Activated CD4-positive, alpha-beta memory T cell treated with anti-CD3 and anti-CD28 coated beads, Interleukin-2, amount 10 ng/mL, durations not matched to agents 7 days and 5 days (primary cell): ENCODE measurements around the gene PHACTR1. TPM values are rescaled to one million over a fixed set of nuclear protein-coding genes. Genes with fewer than 3 reads are reported as not detected.

Experiments used
- CTCF ChIA-PET: fragments of 350-600 bp; sonication (Branson Sonifier 250); formaldehyde crosslinking; loops from one replicate; lab custom pipeline; 2021; ENCODE audit warnings: antibody characterized with exemption, inconsistent platforms; lab: Charles Lee
- POLR2A ChIA-PET: fragments of 350-600 bp; sonication (Branson Sonifier 250); formaldehyde crosslinking; loops from one replicate; lab custom pipeline; 2021; ENCODE audit warnings: antibody characterized with exemption; lab: Charles Lee
- DNase-seq: peaks from one replicate; pipeline ENCODE4 v3.0.0-alpha.2; 2020
- H3K27ac Mint-ChIP-seq: one replicate; pipeline ENCODE4 v1.8.0; 2021; ENCODE audit warnings: mild to moderate bottlenecking, mixed read lengths
- H3K27me3 Mint-ChIP-seq: one replicate; pipeline ENCODE4 v1.8.0; 2021; ENCODE audit warnings: mixed read lengths
- H3K36me3 Mint-ChIP-seq: one replicate; pipeline ENCODE4 v1.8.0; 2021; ENCODE audit warnings: low read depth, mixed read lengths
- H3K4me1 Mint-ChIP-seq: one replicate; pipeline ENCODE4 v1.8.0; 2021; ENCODE audit warnings: mixed read lengths
- H3K4me3 Mint-ChIP-seq: one replicate; pipeline ENCODE4 v1.8.0; 2021; ENCODE audit warnings: mild to moderate bottlenecking, mixed read lengths
- H3K9me3 Mint-ChIP-seq: one replicate; pipeline ENCODE4 v1.8.0; 2021; ENCODE audit warnings: mixed read lengths
- total RNA-seq, 2 experiments: library from RNA; stranded (reverse); gene quantifications; one replicate each; pipeline ENCODE4 v1.2.3, GENCODE V29; 2021

PHACTR1 gene
- total RNA-seq, 2 experiments from 2014 or later: 0.33 to 0.53 TPM

GRCh38 chr6:13285705-13286104 lies 569.1 kb downstream of the PHACTR1 start:
- Mint-ChIP-seq H3K36me3 (peaks cover 36% of the 10 kb centered on the region), H3K27me3 (no peaks in the 10 kb centered on the region), H3K4me1 (peaks cover 2% of the 10 kb centered on the region), H3K4me3 (no peak overlapping the region), H3K27ac (no peak overlapping the region), H3K9me3 (peaks cover 20% of the 10 kb centered on the region)
- no peak for DNase-seq
- ChIA-PET CTCF (no interaction called here), POLR2A (no interaction called here)

GRCh38 chr6:13286181-13286580 lies 569.6 kb downstream of the PHACTR1 start:
- H3K27me3 Mint-ChIP-seq: no peaks in the 10 kb centered on the region
- H3K4me1 Mint-ChIP-seq: peaks cover 2% of the 10 kb centered on the region
- DNase-seq: no peak
- peaks cover 36% of the 10 kb centered on the region for H3K36me3 Mint-ChIP-seq
- peaks cover 20% of the 10 kb centered on the region for H3K9me3 Mint-ChIP-seq
- ChIA-PET POLR2A (no interaction called here), CTCF (no interaction called here)
- no peak overlapping the region for H3K27ac Mint-ChIP-seq
- no peak overlapping the region for H3K4me3 Mint-ChIP-seq

GRCh38 chr6:13287104-13287503 lies 570.5 kb downstream of the PHACTR1 start:
- POLR2A ChIA-PET: interaction anchor here (1.1 kb wide), 1 partner anchor 41 kb away, joined by 3 read pairs; the partner anchor contains the start of gene TBC1D7
- Mint-ChIP-seq H3K4me1 (peaks cover under 1% of the 10 kb centered on the region), H3K9me3 (peaks cover 20% of the 10 kb centered on the region), H3K4me3 (no peak overlapping the region), H3K36me3 (peaks cover 36% of the 10 kb centered on the region), H3K27ac (no peak overlapping the region), H3K27me3 (no peaks in the 10 kb centered on the region)
- CTCF ChIA-PET: no interaction called here
- no peak for DNase-seq

- Mint-ChIP-seq H3K9me3 (peaks cover 20% of the 10 kb centered on the region), H3K27ac (no peak overlapping the region), H3K36me3 (peaks cover 43% of the 10 kb centered on the region), H3K4me3 (no peak overlapping the region), H3K27me3 (no peaks in the 10 kb centered on the region), H3K4me1 (no peaks in the 10 kb centered on the region)
- ChIA-PET POLR2A (interaction anchor here (1.1 kb wide), 1 partner anchor 40 kb away, joined by 3 read pairs; the partner anchor contains the start of gene TBC1D7), CTCF (interaction anchor here (0.8 kb wide), 1 partner anchor 9 kb away, joined by 4 read pairs; no protein-coding TSS in a partner anchor)
- peak; percentile 5 for DNase-seq
Observed at GRCh38 chr6:13288481-13288880, 571.9 kb downstream of the PHACTR1 start.

- H3K27ac Mint-ChIP-seq: no peak overlapping the region
- CTCF ChIA-PET: interaction anchor here (0.8 to 1.1 kb wide), 2 partner anchors 8 to 14 kb away, joined by 3 to 4 read pairs; no protein-coding TSS in a partner anchor
- POLR2A ChIA-PET: no interaction called here
- peaks cover 46% of the 10 kb centered on the region for H3K36me3 Mint-ChIP-seq
- peaks cover 20% of the 10 kb centered on the region for H3K9me3 Mint-ChIP-seq
- no peaks in the 10 kb centered on the region for H3K27me3 Mint-ChIP-seq
- H3K4me3 Mint-ChIP-seq: no peak overlapping the region
- H3K4me1 Mint-ChIP-seq: no peaks in the 10 kb centered on the region
- no peak for DNase-seq
Observed at GRCh38 chr6:13288969-13289391, 572.4 kb downstream of the PHACTR1 start.

GRCh38 chr6:13289789-13290318 lies 573.3 kb downstream of the PHACTR1 start:
- H3K27ac Mint-ChIP-seq: no peak overlapping the region
- POLR2A ChIA-PET: no interaction called here
- peaks cover 55% of the 10 kb centered on the region for H3K36me3 Mint-ChIP-seq
- no peak overlapping the region for H3K4me3 Mint-ChIP-seq
- peaks cover 20% of the 10 kb centered on the region for H3K9me3 Mint-ChIP-seq
- H3K27me3 Mint-ChIP-seq: no peaks in the 10 kb centered on the region
- H3K4me1 Mint-ChIP-seq: no peaks in the 10 kb centered on the region
- CTCF ChIA-PET: interaction anchor here (1.1 kb wide), 1 partner anchor 13 kb away, joined by 3 read pairs; no protein-coding TSS in a partner anchor
- no peak for DNase-seq

- ChIA-PET CTCF (no interaction called here), POLR2A (no interaction called here)
- H3K36me3 Mint-ChIP-seq: peaks cover 59% of the 10 kb centered on the region
Observed at GRCh38 chr6:13290335-13290734, 573.8 kb downstream of the PHACTR1 start.

GRCh38 chr6:13292774-13293173 lies 576.2 kb downstream of the PHACTR1 start:
- Mint-ChIP-seq H3K27ac (no peak overlapping the region), H3K9me3 (peaks cover 6% of the 10 kb centered on the region), H3K4me1 (no peaks in the 10 kb centered on the region), H3K27me3 (no peaks in the 10 kb centered on the region), H3K4me3 (no peak overlapping the region), H3K36me3 (peaks cover 39% of the 10 kb centered on the region)
- ChIA-PET POLR2A (no interaction called here), CTCF (no interaction called here)
- DNase-seq: no peak

More at GRCh38 chr6:13290335-13290734, 573.8 kb downstream of the PHACTR1 start:
- Mint-ChIP-seq H3K27me3 (no peaks in the 10 kb centered on the region), H3K27ac (no peak overlapping the region), H3K4me1 (no peaks in the 10 kb centered on the region), H3K9me3 (peaks cover 20% of the 10 kb centered on the region), H3K4me3 (no peak overlapping the region)
- no peak for DNase-seq

GRCh38 chr6:13294499-13295069 lies 578.0 kb downstream of the PHACTR1 start:
- Mint-ChIP-seq H3K9me3 (peaks cover 3% of the 10 kb centered on the region), H3K4me1 (no peaks in the 10 kb centered on the region), H3K4me3 (no peak overlapping the region), H3K36me3 (peaks cover 34% of the 10 kb centered on the region), H3K27me3 (no peaks in the 10 kb centered on the region), H3K27ac (no peak overlapping the region)
- CTCF ChIA-PET: no interaction called here
- POLR2A ChIA-PET: no interaction called here
- no peak for DNase-seq

GRCh38 chr6:13295576-13295975 lies 579.0 kb downstream of the PHACTR1 start:
- DNase-seq: no peak
- Mint-ChIP-seq H3K27me3 (no peaks in the 10 kb centered on the region), H3K4me3 (no peak overlapping the region), H3K36me3 (peaks cover 34% of the 10 kb centered on the region), H3K4me1 (no peaks in the 10 kb centered on the region), H3K9me3 (no peaks in the 10 kb centered on the region), H3K27ac (no peak overlapping the region)
- POLR2A ChIA-PET: no interaction called here
- CTCF ChIA-PET: no interaction called here

- Mint-ChIP-seq H3K9me3 (no peaks in the 10 kb centered on the region), H3K4me1 (peaks cover 2% of the 10 kb centered on the region), H3K27me3 (no peaks in the 10 kb centered on the region), H3K4me3 (no peak overlapping the region), H3K36me3 (peaks cover 39% of the 10 kb centered on the region), H3K27ac (no peak overlapping the region)
- ChIA-PET POLR2A (interaction anchor here (1.8 kb wide), 1 partner anchor 31 kb away, joined by 4 read pairs; the partner anchor contains the start of gene TBC1D7), CTCF (no interaction called here)
- DNase-seq: no peak
Observed at GRCh38 chr6:13296536-13296997, 580.0 kb downstream of the PHACTR1 start.

- H3K36me3 Mint-ChIP-seq: peaks cover 43% of the 10 kb centered on the region
- ChIA-PET POLR2A (interaction anchor here (1.8 kb wide), 1 partner anchor 31 kb away, joined by 4 read pairs; the partner anchor contains the start of gene TBC1D7), CTCF (interaction anchor here (0.5 kb wide), 1 partner anchor 8 kb away, joined by 4 read pairs; no protein-coding TSS in a partner anchor)
- DNase-seq: no peak
- no peaks in the 10 kb centered on the region for H3K27me3 Mint-ChIP-seq
- peaks cover 6% of the 10 kb centered on the region for H3K4me1 Mint-ChIP-seq
- no peak overlapping the region for H3K4me3 Mint-ChIP-seq
- no peaks in the 10 kb centered on the region for H3K9me3 Mint-ChIP-seq
- no peak overlapping the region for H3K27ac Mint-ChIP-seq
Observed at GRCh38 chr6:13297391-13297790, 580.8 kb downstream of the PHACTR1 start.

GRCh38 chr6:13298446-13298845 lies 581.9 kb downstream of the PHACTR1 start:
- DNase-seq: no peak
- Mint-ChIP-seq H3K27me3 (no peaks in the 10 kb centered on the region), H3K4me1 (peaks cover 16% of the 10 kb centered on the region), H3K36me3 (peaks cover 47% of the 10 kb centered on the region), H3K9me3 (no peaks in the 10 kb centered on the region), H3K27ac (no peak overlapping the region), H3K4me3 (no peak overlapping the region)
- POLR2A ChIA-PET: interaction anchor here (1.8 kb wide), 1 partner anchor 30 kb away, joined by 4 read pairs; the partner anchor contains the start of gene TBC1D7
- CTCF ChIA-PET: no interaction called here
